MM.1S (cell line): ENCODE measurements around the gene IFT25.

ENCODE experiments used
- DNase-seq: peaks from one replicate; pipeline ENCODE4 v3.0.0-alpha.2; 2015
- H2AFZ ChIP-seq: fragments of 300-600 bp; sonication (generic); 2 replicates; pipeline ENCODE4 v1.6.0; 2016; ENCODE audit warnings: antibody characterized with exemption, low read length
- H3F3A ChIP-seq: fragments of 300-600 bp; sonication (generic); 2 replicates; pipeline ENCODE4 v1.6.1; 2016; ENCODE audit warnings: mild to moderate bottlenecking, antibody characterized with exemption, low read length, moderate library complexity, mixed read lengths; ENCODE audit not compliant: insufficient read depth
- H3K27ac ChIP-seq: fragments of 300-600 bp; sonication (generic); 2 replicates; pipeline ENCODE4 v1.5.1; 2016; ENCODE audit warnings: mild to moderate bottlenecking, low read length
- H3K27me3 ChIP-seq: fragments of 300-600 bp; sonication (generic); replicated peaks from 2 replicates; pipeline ENCODE4 v1.6.0; 2016; ENCODE audit warnings: low read length; ENCODE audit not compliant: insufficient read depth
- H3K36me3 ChIP-seq: fragments of 300-600 bp; sonication (generic); replicated peaks from 2 replicates; pipeline ENCODE4 v1.6.1; 2016; ENCODE audit warnings: mild to moderate bottlenecking, low read length, mixed read lengths; ENCODE audit not compliant: insufficient read depth
- H3K4me1 ChIP-seq: fragments of 300-600 bp; sonication (generic); 2 replicates; pipeline ENCODE4 v1.6.1; 2016; ENCODE audit warnings: low read length, mixed read lengths
- H3K4me2 ChIP-seq: fragments of 300-600 bp; sonication (generic); 2 replicates; pipeline ENCODE4 v1.6.0; 2016; ENCODE audit warnings: low read depth, low read length
- H3K4me3 ChIP-seq: fragments of 300-600 bp; sonication (generic); 2 replicates; pipeline ENCODE4 v1.5.1; 2016; ENCODE audit warnings: low read length, mixed read lengths
- H3K79me2 ChIP-seq: fragments of 300-600 bp; sonication (generic); 2 replicates; pipeline ENCODE4 v1.6.1; 2016; ENCODE audit warnings: mixed run types, low read length, mixed read lengths
- H3K9ac ChIP-seq: fragments of 300-600 bp; sonication (generic); 2 replicates; pipeline ENCODE4 v1.6.1; 2016; ENCODE audit warnings: low read length, mixed read lengths
- H3K9me2 ChIP-seq: fragments of 300-600 bp; sonication (generic); replicated peaks from 2 replicates; pipeline ENCODE4 v1.6.1; 2016; ENCODE audit warnings: mild to moderate bottlenecking, low read length, mixed read lengths; ENCODE audit not compliant: insufficient read depth
- H3K9me3 ChIP-seq: fragments of 300-600 bp; sonication (generic); replicated peaks from 2 replicates; pipeline ENCODE4 v1.6.1; 2016; ENCODE audit warnings: mild to moderate bottlenecking, low read length, mixed read lengths; ENCODE audit not compliant: insufficient read depth
- H4K20me1 ChIP-seq: fragments of 300-600 bp; sonication (generic); 2 replicates; pipeline ENCODE4 v1.6.1; 2016; ENCODE audit warnings: mild to moderate bottlenecking, low read length, moderate library complexity, mixed read lengths; ENCODE audit not compliant: insufficient read depth
- CTCF ChIP-seq: fragments of 300-600 bp; sonication (generic); IDR thresholded peaks from 2 replicates; pipeline ENCODE4 v1.5.1; 2016; ENCODE audit warnings: antibody characterized with exemption, low read length, mixed read lengths
- EZH2 ChIP-seq: fragments of 300-600 bp; sonication (generic); optimal IDR thresholded peaks from 2 replicates; pipeline ENCODE3; 2017; ENCODE audit warnings: low read depth, mild to moderate bottlenecking, antibody characterized with exemption, low read length, mixed read lengths
- EZH2phosphoT487 ChIP-seq: fragments of 300-600 bp; sonication (generic); IDR thresholded peaks from 2 replicates; pipeline ENCODE4 v1.6.1; 2018; ENCODE audit warnings: antibody characterized with exemption, low read length

Gene IFT25

GRCh38 chr1:53944469-53945182, 873 bp downstream of the IFT25 start:
- no peaks in the 10 kb centered on the region for H3K36me3 ChIP-seq
- H3K9me3 ChIP-seq: no peaks in the 10 kb centered on the region
- TF ChIP-seq CTCF (no peak), EZH2 (no peak), EZH2phosphoT487 (no peak)
- peak overlapping the region; percentile 77; the same call in 1 of the 2 replicates for H3K9ac ChIP-seq
- no peaks in the 10 kb centered on the region for H3K9me2 ChIP-seq
- H3K27ac ChIP-seq: peak overlapping the region; percentile 58; the same call in 1 of the 2 replicates
- H3K27me3 ChIP-seq: no peaks in the 10 kb centered on the region
- peaks cover 63% of the 10 kb centered on the region for H3K79me2 ChIP-seq
- 0 out of 2 replicates have a peak, but pooled peaks cover 6% of the 10 kb centered on the region for H3K4me1 ChIP-seq
- H4K20me1 ChIP-seq: no peaks in the 10 kb centered on the region
- H3K4me3 ChIP-seq: peak overlapping the region; percentile 99
- H3K4me2 ChIP-seq: peak overlapping the region; percentile 77
- H3F3A ChIP-seq: no peaks in the 10 kb centered on the region
- H2AFZ ChIP-seq: peak overlapping the region; percentile 69
- peak; percentile 11 for DNase-seq

GRCh38 chr1:53943490-53944043, 1.9 kb downstream of the IFT25 start:
- Histone ChIP-seq H3K9ac (no peak overlapping the region), H3F3A (no peaks in the 10 kb centered on the region), H4K20me1 (no peaks in the 10 kb centered on the region), H3K79me2 (peaks cover 52% of the 10 kb centered on the region), H3K27me3 (no peaks in the 10 kb centered on the region), H3K36me3 (no peaks in the 10 kb centered on the region), H2AFZ (no peak overlapping the region), H3K4me3 (no peak overlapping the region), H3K4me1 (0 out of 2 replicates have a peak, but pooled peaks cover 6% of the 10 kb centered on the region), H3K4me2 (no peak overlapping the region), H3K27ac (no peak overlapping the region), H3K9me3 (no peaks in the 10 kb centered on the region), H3K9me2 (no peaks in the 10 kb centered on the region)
- TF ChIP-seq EZH2phosphoT487 (no peak), CTCF (no peak), EZH2 (no peak)
- DNase-seq: no peak

GRCh38 chr1:53943090-53943489, 2.4 kb downstream of the IFT25 start:
- H4K20me1 ChIP-seq: no peaks in the 10 kb centered on the region
- peaks cover 47% of the 10 kb centered on the region for H3K79me2 ChIP-seq
- TF ChIP-seq EZH2: no peak
- TF ChIP-seq CTCF: no peak
- TF ChIP-seq EZH2phosphoT487: no peak
- no peaks in the 10 kb centered on the region for H3F3A ChIP-seq
- H3K9me2 ChIP-seq: no peaks in the 10 kb centered on the region
- H3K4me2 ChIP-seq: no peak overlapping the region
- no peak overlapping the region for H3K4me3 ChIP-seq
- no peak overlapping the region for H2AFZ ChIP-seq
- H3K27me3 ChIP-seq: no peaks in the 10 kb centered on the region
- no peaks in the 10 kb centered on the region for H3K9me3 ChIP-seq
- no peaks in the 10 kb centered on the region for H3K36me3 ChIP-seq
- no peak for DNase-seq
- no peak overlapping the region for H3K27ac ChIP-seq
- 0 out of 2 replicates have a peak, but pooled peaks cover 6% of the 10 kb centered on the region for H3K4me1 ChIP-seq
- H3K9ac ChIP-seq: no peak overlapping the region
